Breast epithelium (tissue), 3 donors: ENCODE results near the gene SLC25A52.

ENCODE experiments used
- CTCF ChIP-seq, 3 donors: fragments of 450-650 bp; IDR thresholded peaks; one replicate each; pipeline ENCODE4 v1.5.1; 2016 to 2017; ENCODE audit warnings: antibody characterized with exemption in 3 of 3, mild to moderate bottlenecking in 3 of 3, moderate library complexity in 3 of 3
- POLR2A ChIP-seq: fragments of 450-650 bp; IDR thresholded peaks from one replicate; pipeline ENCODE4 v1.6.1; 2016; ENCODE audit warnings: antibody characterized with exemption, mild to moderate bottlenecking, moderate library complexity
- POLR2AphosphoS5 ChIP-seq, 3 donors: sonication (generic); formaldehyde crosslinking; IDR thresholded peaks; one replicate each; pipeline ENCODE4 v1.6.1; 2017; ENCODE audit warnings: antibody characterized with exemption in 3 of 3

- no peak for TF ChIP-seq CTCF (IDR thresholded peaks at IDR 0.05)
- TF ChIP-seq POLR2AphosphoS5 (IDR thresholded peaks at IDR 0.05), result no peak
- TF ChIP-seq POLR2A, result no peak
Observed at GRCh38 chr18:31798399-31798798, 37.7 kb upstream of the SLC25A52 start.
